Endothelial cell of umbilical vein (primary cell): ENCODE data around the gene ADRB2. TPM values are rescaled to one million over a fixed set of nuclear protein-coding genes. Genes with fewer than 3 reads are reported as not detected.

Experiments used
- BruUV-seq: library from RNA; stranded (reverse); fragments of 400-500 nt; replicated peaks from 2 replicates; lab custom pipeline; 2021; lab: Mats Ljungman, UMichigan
- CTCF ChIA-PET: fragments of 300-600, 350-600 bp; sonication (Branson Sonifier 250); formaldehyde crosslinking; loops from one replicate; lab custom pipeline; 2021; ENCODE audit warnings: antibody characterized with exemption, inconsistent platforms; lab: Charles Lee
- POLR2A ChIA-PET: fragments of 300-600, 350-600 bp; sonication (Branson Sonifier 250); formaldehyde crosslinking; loops from one replicate; lab custom pipeline; 2021; ENCODE audit warnings: antibody characterized with exemption, inconsistent platforms; lab: Charles Lee
- DNase-seq: peaks from one replicate; pipeline ENCODE4 v3.0.0-alpha.2; 2011; ENCODE audit warnings: low read depth, low spot score
- FAIRE-seq: peaks from 2 replicates; lab custom pipeline; 2011; peaks lifted over from hg19 to GRCh38; lab: Jason Lieb, UNC
- H2AFZ ChIP-seq: 2 replicates; pipeline ENCODE4 v1.6.0; 2012; ENCODE audit warnings: low read depth, low read length, control low read depth, inconsistent platforms
- H3K27ac ChIP-seq: 2 replicates; pipeline ENCODE4 v1.5.1; 2011; ENCODE audit warnings: low read depth, mild to moderate bottlenecking, control low read depth, low read length, moderate library complexity; ENCODE audit not compliant: insufficient read depth
- H3K27me3 ChIP-seq, 2 experiments: 2 replicates each; pipeline versions ENCODE4 v1.6.0 to v1.6.1; 2011; ENCODE audit warnings: low read length in 2 of 2, mixed read lengths in 1 of 2; ENCODE audit not compliant: control insufficient read depth in 2 of 2, insufficient read depth in 2 of 2
- H3K36me3 ChIP-seq, 2 experiments: 2 replicates in 1 of 2; 3 replicates in 1 of 2; pipeline ENCODE4 v1.5.1; 2011; ENCODE audit warnings: low read length in 2 of 2, mild to moderate bottlenecking in 1 of 2, moderate library complexity in 1 of 2; ENCODE audit not compliant: control insufficient read depth in 2 of 2, insufficient read depth in 2 of 2; ENCODE audit errors: extremely low read depth in 1 of 2
- H3K4me1 ChIP-seq: 3 replicates; pipeline ENCODE4 v1.5.1; 2011; ENCODE audit warnings: mild to moderate bottlenecking, low read length; ENCODE audit not compliant: control insufficient read depth, insufficient read depth; ENCODE audit errors: extremely low read depth
- H3K4me2 ChIP-seq: 2 replicates; pipeline ENCODE4 v1.6.1; 2011; ENCODE audit warnings: low read length, control low read depth, mixed read lengths; ENCODE audit not compliant: insufficient read depth
- H3K4me3 ChIP-seq, 3 experiments: fragments of 200-600 bp in 1 of 3; sonication (generic), shearing (Covaris generic) in 1 of 3; replicated peaks in 1 of 3; 2 replicates each; pipeline ENCODE4 v1.5.1; 2011 to 2016; ENCODE audit warnings: control low read depth in 3 of 3, low read length in 3 of 3, mild to moderate bottlenecking in 2 of 3, inconsistent platforms in 1 of 3, low read depth in 1 of 3, moderate library complexity in 1 of 3; ENCODE audit not compliant: insufficient read depth in 1 of 3
- H3K79me2 ChIP-seq: 2 replicates; pipeline ENCODE4 v1.6.0; 2012; ENCODE audit warnings: low read length, inconsistent platforms; ENCODE audit not compliant: control insufficient read depth, insufficient read depth
- H3K9ac ChIP-seq: replicated peaks from 2 replicates; pipeline ENCODE3; 2011; ENCODE audit warnings: low read length, control low read depth; ENCODE audit not compliant: insufficient read depth; ENCODE audit errors: extremely low read depth
- H3K9me1 ChIP-seq: replicated peaks from 3 replicates; pipeline ENCODE4 v1.6.0; 2011; ENCODE audit warnings: mild to moderate bottlenecking, low read length; ENCODE audit not compliant: control insufficient read depth, insufficient read depth; ENCODE audit errors: extremely low read depth
- H3K9me3 ChIP-seq: replicated peaks from 2 replicates; pipeline ENCODE4 v1.5.1; 2012; ENCODE audit warnings: low read length, inconsistent platforms; ENCODE audit not compliant: control insufficient read depth, insufficient read depth
- H4K20me1 ChIP-seq: replicated peaks from 2 replicates; pipeline ENCODE3; 2011; ENCODE audit warnings: mild to moderate bottlenecking, low read length; ENCODE audit not compliant: control insufficient read depth, insufficient read depth; ENCODE audit errors: extremely low read depth
- EZH2 ChIP-seq: IDR thresholded peaks from 2 replicates; pipeline ENCODE4 v1.6.1; 2012; ENCODE audit warnings: borderline replicate concordance, low read depth, mild to moderate bottlenecking, moderate library complexity, low read length, inconsistent platforms; ENCODE audit not compliant: severe bottlenecking
- FOS ChIP-seq: IDR thresholded peaks from 2 replicates; pipeline ENCODE4 v1.6.1; 2011; ENCODE audit warnings: mild to moderate bottlenecking, low read length, moderate library complexity, borderline replicate concordance; ENCODE audit not compliant: insufficient read depth
- GATA2 ChIP-seq: IDR thresholded peaks from 2 replicates; pipeline ENCODE4 v1.7.0; 2011; ENCODE audit warnings: low read depth, mild to moderate bottlenecking, moderate library complexity, mixed read lengths, low read length; ENCODE audit not compliant: insufficient read length, insufficient read depth
- JUN ChIP-seq: IDR thresholded peaks from 2 replicates; pipeline ENCODE4 v1.6.1; 2011; ENCODE audit warnings: borderline replicate concordance, low read depth; ENCODE audit not compliant: insufficient read length, insufficient read depth
- MYC ChIP-seq: IDR thresholded peaks from one replicate; pipeline ENCODE4 v1.6.1; 2011; ENCODE audit warnings: mild to moderate bottlenecking, low read depth, low read length
- POLR2A ChIP-seq: IDR thresholded peaks from 2 replicates; pipeline ENCODE4 v1.6.1; 2012; ENCODE audit warnings: low read depth, mild to moderate bottlenecking, control low read depth, low read length
- POLR2AphosphoS5 ChIP-seq: IDR thresholded peaks from 2 replicates; pipeline ENCODE4 v1.6.1; 2012; ENCODE audit warnings: low read depth, mild to moderate bottlenecking, control low read depth, low read length, moderate library complexity; ENCODE audit not compliant: insufficient read depth
- dilution Hi-C: fragments of 300-500 bp; cut with MboI; formaldehyde crosslinking; loops from one replicate; pipeline ENCODE4 v1.15.0; 2019; ENCODE audit warnings: low sequenced_read_pairs; ENCODE audit not compliant: extremely low pct_ligation_motif_present
- intact Hi-C: fragments of 100-400 bp; cut with micrococcal nuclease; formaldehyde crosslinking; loops from one replicate; pipeline ENCODE4 v1.10.0; 2022
- polyA plus RNA-seq, 4 experiments: library from polyadenylated mRNA; depleted of rRNA in 3 of 4; stranded (reverse) in 3 of 4; unstranded in 1 of 4; fragments of >200 nt; gene quantifications; 2 replicates each; pipeline versions ENCODE4 v1.2.1 to v1.2.3, GENCODE V29; 2011 to 2012; ENCODE audit warnings: missing spikeins in 1 of 4
- total RNA-seq: library from RNA; stranded (reverse); gene quantifications from 2 replicates; pipeline ENCODE4 v1.2.3, GENCODE V29; 2021
- TF ChIP-seq, protein P1 (sequence below), 2 donors: IDR thresholded peaks; 1 replicate in 1 of 2; 2 replicates in 1 of 2; pipeline ENCODE4 v1.5.1; 2011; ENCODE audit warnings: low read length in 2 of 2, mild to moderate bottlenecking in 2 of 2, moderate library complexity in 2 of 2, control low read depth in 1 of 2, inconsistent platforms in 1 of 2, low read depth in 1 of 2; ENCODE audit not compliant: insufficient read depth in 1 of 2; ENCODE audit errors: extremely low read depth in 1 of 2
- TF ChIP-seq, protein P2 (sequence below): IDR thresholded peaks from 2 replicates; pipeline ENCODE4 v1.6.1; 2011; ENCODE audit not compliant: insufficient read depth, insufficient read length

Gene ADRB2
- total and polyA plus RNA-seq, 2 donors (not counting 3 experiments of a cell fraction or from before 2014, with no cell fraction given): 0.86 to 0.88 TPM

GRCh38 chr5:148816782-148817181 is 9.6 kb upstream of the ADRB2 start:
- ChIA-PET POLR2A (no interaction called here), CTCF (interaction anchor here (1.1 to 2.2 kb wide), 2 partner anchors 141 to 298 kb away, joined by 3 to 7 read pairs; no protein-coding TSS in a partner anchor)
- Histone ChIP-seq H3K4me3 (no peak overlapping the region), H2AFZ (peak overlapping the region; percentile 17), H3K27ac (no peak overlapping the region), H3K9me3 (no peaks in the 10 kb centered on the region), H3K9ac (no peak overlapping the region), H3K4me2 (no peak overlapping the region), H3K4me1 (no peaks in the 10 kb centered on the region), H3K36me3 (no peaks in the 10 kb centered on the region), H3K79me2 (no peaks in the 10 kb centered on the region), H3K27me3 (no peaks in the 10 kb centered on the region), H3K9me1 (no peaks in the 10 kb centered on the region), H4K20me1 (no peaks in the 10 kb centered on the region)
- dilution Hi-C loops (no loop called here), intact Hi-C loops (no loop called here)
- DNase-seq (no peak), FAIRE-seq (no peak)
- TF ChIP-seq POLR2A (no peak), POLR2AphosphoS5 (no peak)
- TF ChIP-seq, protein P1, sequence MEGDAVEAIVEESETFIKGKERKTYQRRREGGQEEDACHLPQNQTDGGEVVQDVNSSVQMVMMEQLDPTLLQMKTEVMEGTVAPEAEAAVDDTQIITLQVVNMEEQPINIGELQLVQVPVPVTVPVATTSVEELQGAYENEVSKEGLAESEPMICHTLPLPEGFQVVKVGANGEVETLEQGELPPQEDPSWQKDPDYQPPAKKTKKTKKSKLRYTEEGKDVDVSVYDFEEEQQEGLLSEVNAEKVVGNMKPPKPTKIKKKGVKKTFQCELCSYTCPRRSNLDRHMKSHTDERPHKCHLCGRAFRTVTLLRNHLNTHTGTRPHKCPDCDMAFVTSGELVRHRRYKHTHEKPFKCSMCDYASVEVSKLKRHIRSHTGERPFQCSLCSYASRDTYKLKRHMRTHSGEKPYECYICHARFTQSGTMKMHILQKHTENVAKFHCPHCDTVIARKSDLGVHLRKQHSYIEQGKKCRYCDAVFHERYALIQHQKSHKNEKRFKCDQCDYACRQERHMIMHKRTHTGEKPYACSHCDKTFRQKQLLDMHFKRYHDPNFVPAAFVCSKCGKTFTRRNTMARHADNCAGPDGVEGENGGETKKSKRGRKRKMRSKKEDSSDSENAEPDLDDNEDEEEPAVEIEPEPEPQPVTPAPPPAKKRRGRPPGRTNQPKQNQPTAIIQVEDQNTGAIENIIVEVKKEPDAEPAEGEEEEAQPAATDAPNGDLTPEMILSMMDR (IDR thresholded peaks at IDR 0.05; ENCODE audit: extremely low read depth in 1 of 2, insufficient read depth in 1 of 2, low read depth in 1 of 2, low read length in 2 of 2): no peak
- BruUV-seq: no TSS peak

DNA sequence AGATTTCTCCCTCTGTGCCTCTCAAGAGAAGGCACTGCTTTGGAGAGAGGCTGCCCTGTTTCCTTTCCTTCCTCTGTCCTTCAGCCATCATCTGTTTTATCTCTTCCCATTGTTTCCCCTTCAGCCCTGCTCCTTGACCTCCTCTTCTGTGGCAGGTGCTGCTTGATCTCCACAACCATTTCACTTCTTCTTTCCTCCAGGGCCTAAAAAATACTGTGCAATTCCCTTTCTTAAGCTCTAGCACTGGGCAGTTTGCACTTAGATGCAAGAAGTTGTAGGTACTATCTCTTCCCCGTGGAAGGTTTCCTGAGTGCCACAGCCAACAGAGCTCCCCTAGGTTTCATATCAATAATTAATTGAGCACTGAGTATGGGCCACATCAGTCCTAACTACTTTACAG is 8.8 kb upstream of the ADRB2 start:
- no peak for TF ChIP-seq FOS
- TF ChIP-seq, protein P2, sequence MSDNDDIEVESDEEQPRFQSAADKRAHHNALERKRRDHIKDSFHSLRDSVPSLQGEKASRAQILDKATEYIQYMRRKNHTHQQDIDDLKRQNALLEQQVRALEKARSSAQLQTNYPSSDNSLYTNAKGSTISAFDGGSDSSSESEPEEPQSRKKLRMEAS: no peak
- no peak for TF ChIP-seq POLR2AphosphoS5
- no peak for TF ChIP-seq GATA2
- no peak for TF ChIP-seq JUN
- no peak for TF ChIP-seq MYC
- TF ChIP-seq, protein P1 (IDR thresholded peaks at IDR 0.05; ENCODE audit: extremely low read depth in 1 of 2, insufficient read depth in 1 of 2, low read depth in 1 of 2, low read length in 2 of 2): no peak
- no peak for TF ChIP-seq EZH2
- TF ChIP-seq POLR2A: no peak
- H3K79me2 ChIP-seq: no peaks in the 10 kb centered on the region
- dilution Hi-C loops (no loop called here), intact Hi-C loops (no loop called here)
- ChIA-PET POLR2A (no interaction called here), CTCF (interaction anchor here (0.6 to 2.2 kb wide), 6 partner anchors 11 to 297 kb away, joined by 3 to 7 read pairs (median 4); no protein-coding TSS in a partner anchor)
- DNase-seq (no peak), FAIRE-seq (no peak)
- H3K36me3 ChIP-seq: no peaks in the 10 kb centered on the region
- H2AFZ ChIP-seq: no peak overlapping the region
- H3K9me1 ChIP-seq: no peaks in the 10 kb centered on the region
- no peaks in the 10 kb centered on the region for H3K9me3 ChIP-seq
- no TSS peak for BruUV-seq
- H3K27me3 ChIP-seq: no peaks in the 10 kb centered on the region
- H3K4me3 ChIP-seq: no peak overlapping the region
- no peaks in the 10 kb centered on the region for H3K4me1 ChIP-seq
- H3K9ac ChIP-seq: no peak overlapping the region
- H3K27ac ChIP-seq: no peak overlapping the region
- no peaks in the 10 kb centered on the region for H4K20me1 ChIP-seq
- no peak overlapping the region for H3K4me2 ChIP-seq
